Purkinje cell (primary cell): ENCODE measurements around the gene INSL4. TPM values are rescaled to one million over a fixed set of nuclear protein-coding genes. Genes with fewer than 3 reads are reported as not detected.

ENCODE experiments used
- polyA plus RNA-seq: library from polyadenylated mRNA; unstranded; fragments of >200 nt; fragmentation: Nextera tagmentation; gene quantifications from 2 replicates; pipeline ENCODE4 v1.2.1, GENCODE V29; 2014

INSL4 gene
- not detected in 2 replicates for polyA plus RNA-seq

GRCh38 chr9:5231212-5231611, at the start of gene INSL4:
INSL4 (plus strand) TSS chr9:5231419; CDS start chr9:5231524, 105 bp downstream.

GRCh38 chr9:5185220-5185840, 45.9 kb upstream of the INSL4 start, which contains the start of gene INSL6:
INSL6 (minus strand) TSS chr9:5185639; CDS start chr9:5185602, 37 bp downstream.

Other genes starting within 250 kb of the INSL4 start
- gene JAK2, start 246.1 kb upstream of the INSL4 start, polyA plus RNA-seq, result 4.8 and 15.3 TPM in 2 replicates
- 2.3 TPM in 1 of 2 replicates, not detected in the other for gene INSL6, start 45.8 kb upstream of the INSL4 start, polyA plus RNA-seq
- gene RLN2, start 73.3 kb downstream of the INSL4 start, polyA plus RNA-seq, result 1.8 TPM in 1 of 2 replicates, not detected in the other
- gene RLN1, start 108.5 kb downstream of the INSL4 start, polyA plus RNA-seq, result not detected in 2 replicates
- gene PLGRKT, start 206.5 kb downstream of the INSL4 start, polyA plus RNA-seq, result 19.4 and 23.4 TPM in 2 replicates
- 0.27 and 1.5 TPM in 2 replicates for gene CD274, start 219.1 kb downstream of the INSL4 start, polyA plus RNA-seq